Endodermal cell (in vitro differentiated cells): Measurements from ENCODE around the gene IL5. TPM values are rescaled to one million over a fixed set of nuclear protein-coding genes. Genes with fewer than 3 reads are reported as not detected.
A peak's percentile ranks its signal among the peaks of the same experiment; 100 is the strongest.

Source experiments
- DNase-seq: peaks from one replicate; pipeline ENCODE4 v3.0.0-alpha.2; 2017
- H3K27ac ChIP-seq: 2 replicates; pipeline ENCODE4 v1.5.1; 2013; ENCODE audit warnings: mild to moderate bottlenecking, low read depth, low read length, moderate library complexity
- H3K27me3 ChIP-seq: 2 replicates; pipeline ENCODE4 v1.6.1; 2013; ENCODE audit warnings: mild to moderate bottlenecking, low read length, moderate library complexity; ENCODE audit not compliant: insufficient read depth, control insufficient read depth, poor library complexity, severe bottlenecking
- H3K36me3 ChIP-seq: 2 replicates; pipeline ENCODE4 v1.7.0; 2013; ENCODE audit warnings: mild to moderate bottlenecking, low read length, moderate library complexity; ENCODE audit not compliant: control insufficient read depth, insufficient read depth
- H3K4me1 ChIP-seq: one replicate; pipeline ENCODE4 v1.7.0; 2013; ENCODE audit warnings: low read length; ENCODE audit not compliant: control insufficient read depth, insufficient read depth
- H3K4me3 ChIP-seq: 2 replicates; pipeline ENCODE4 v1.5.1; 2013; ENCODE audit warnings: mild to moderate bottlenecking, low read length, moderate library complexity
- H3K9ac ChIP-seq: 2 replicates; pipeline ENCODE4 v1.6.1; 2013; ENCODE audit warnings: mild to moderate bottlenecking, low read length, moderate library complexity; ENCODE audit not compliant: poor library complexity, severe bottlenecking; ENCODE audit errors: extremely low read depth
- H3K9me3 ChIP-seq: 2 replicates; pipeline ENCODE4 v1.6.1; 2013; ENCODE audit warnings: mild to moderate bottlenecking, low read length, moderate library complexity; ENCODE audit not compliant: control insufficient read depth
- H3K27ac Mint-ChIP-seq: 2 replicates; pipeline ENCODE4 v1.8.0; 2020; ENCODE audit warnings: mixed read lengths
- H3K27me3 Mint-ChIP-seq: 2 replicates; pipeline ENCODE4 v1.8.0; 2021; ENCODE audit warnings: mild to moderate bottlenecking, mixed read lengths; ENCODE audit not compliant: insufficient read depth
- H3K36me3 Mint-ChIP-seq: 2 replicates; pipeline ENCODE4 v1.8.0; 2020; ENCODE audit warnings: low read depth, mixed read lengths
- H3K4me1 Mint-ChIP-seq: 2 replicates; pipeline ENCODE4 v1.8.0; 2020; ENCODE audit warnings: mixed read lengths
- H3K4me3 Mint-ChIP-seq: 2 replicates; pipeline ENCODE4 v1.8.0; 2020; ENCODE audit warnings: mild to moderate bottlenecking, moderate library complexity, mixed read lengths
- H3K9me3 Mint-ChIP-seq: 2 replicates; pipeline ENCODE4 v1.8.0; 2020; ENCODE audit warnings: mild to moderate bottlenecking, mixed read lengths
- WGBS, 2 experiments: methylation state at CpG; one replicate each; pipeline versions ENCODE4 v1.1.5 to v1.1.7; 2013; ENCODE audit warnings: missing lambda C conversion rate in 2 of 2, mixed read lengths in 1 of 2; ENCODE audit not compliant: insufficient coverage in 1 of 2, insufficient read length in 1 of 2; 5-methylcytosine and 5-hydroxymethylcytosine counted together
- long read RNA-seq, 4 experiments: library from polyadenylated mRNA in 2 of 4; library from RNA in 1 of 4; library from capped mRNA in 1 of 4; stranded (forward) in 3 of 4; unstranded in 1 of 4; transcript quantifications; one replicate each; pipeline ENCODE4 v2.0.0, GENCODE V29; 2020 to 2021; ENCODE audit warnings: inconsistent platforms in 1 of 4
- polyA plus RNA-seq, 2 experiments: library from polyadenylated mRNA; stranded (reverse); fragments of 50-300 nt; gene quantifications; one replicate each; pipeline ENCODE4 v1.2.3, GENCODE V29; 2013
- total RNA-seq, 2 donors: library from RNA; stranded (reverse); fragmentation: NEBNext Ultra II Directional in 1 of 2; extraction: Animal tissue kit (Norgen Biotek cat#: 25700) in 1 of 2; gene quantifications; 2 replicates in 1 of 2; 3 replicates in 1 of 2; pipeline ENCODE4 v1.2.1, GENCODE V29; 2021
- TF ChIP-seq, protein P1 (sequence below): fragments of 200-600 bp; sonication (generic); conservative IDR thresholded peaks from 2 replicates; pipeline ENCODE4 v1.5.0; 2021; ENCODE audit warnings: antibody characterized with exemption, mild to moderate bottlenecking

IL5 gene
- total RNA-seq: not detected
- polyA plus RNA-seq (2013, experiment 1 of 2): not detected
- not detected for polyA plus RNA-seq (2013, experiment 2 of 2)
- long read RNA-seq, experiment 1: 0 reads
- long read RNA-seq, experiment 2: 0 reads
- long read RNA-seq, experiment 3: 0 reads
- long read RNA-seq, experiment 4: 0 reads

DNA sequence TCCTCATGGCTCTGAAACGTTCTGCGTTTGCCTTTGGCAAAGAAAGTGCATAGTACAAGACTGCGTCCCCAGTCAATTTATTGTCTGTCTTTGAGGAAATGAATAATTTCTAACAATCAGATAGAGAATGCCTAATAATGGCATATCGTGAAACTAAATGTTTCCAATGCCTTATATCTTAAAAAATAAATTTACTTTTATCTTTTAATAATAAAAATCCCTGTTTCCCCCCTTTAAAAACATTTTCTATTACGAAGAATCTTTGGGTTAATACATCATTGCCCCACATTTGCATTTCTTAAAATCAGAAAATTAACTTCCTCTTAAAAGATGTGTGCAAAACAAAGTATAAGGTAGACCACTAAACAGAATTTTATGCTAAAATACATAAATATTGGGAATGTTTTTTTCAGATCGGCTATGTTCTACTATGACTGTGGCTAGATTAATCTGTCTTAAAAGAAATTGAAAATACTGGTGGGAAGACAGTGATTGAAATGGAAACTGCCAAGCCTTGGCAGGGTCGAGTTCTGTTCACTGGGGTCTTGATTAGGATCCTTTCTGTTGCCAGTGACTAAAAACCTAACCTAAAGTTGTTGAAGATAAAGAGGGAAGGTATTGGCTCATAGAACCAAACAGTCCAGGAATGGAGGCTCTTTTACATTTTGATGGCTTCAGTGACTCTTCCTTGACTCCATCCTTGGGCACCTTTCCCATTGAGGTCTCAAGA is at the start of gene IL5:
Gene IL5, minus strand, starts transcription at position 51 of the 730 bp plus-strand sequence. Its CDS starts 44 bp downstream, at position 7.
- Histone ChIP-seq H3K27me3 (no peaks in the 10 kb centered on the region), H3K27ac (no peak within 1 kb of the TSS), H3K9me3 (no peaks in the 10 kb centered on the region), H3K9ac (no peak within 1 kb of the TSS), H3K36me3 (no peaks in the 10 kb centered on the region), H3K4me3 (no peak within 1 kb of the TSS), H3K4me1 (no peaks in the 10 kb centered on the region)
- H3K9me3 Mint-ChIP-seq: no peaks in the 10 kb centered on the region
- peaks cover 15% of the 10 kb centered on the region for H3K27me3 Mint-ChIP-seq
- H3K4me1 Mint-ChIP-seq: no peaks in the 10 kb centered on the region
- H3K27ac Mint-ChIP-seq: no peak within 1 kb of the TSS
- WGBS, 2 experiments: 85 to 90% methylated on average over 4 to 7 of the region's 7 CpGs
- H3K36me3 Mint-ChIP-seq: no peaks in the 10 kb centered on the region
- DNase-seq: no peak
- H3K4me3 Mint-ChIP-seq: no peak within 1 kb of the TSS
- TF ChIP-seq, protein P1, sequence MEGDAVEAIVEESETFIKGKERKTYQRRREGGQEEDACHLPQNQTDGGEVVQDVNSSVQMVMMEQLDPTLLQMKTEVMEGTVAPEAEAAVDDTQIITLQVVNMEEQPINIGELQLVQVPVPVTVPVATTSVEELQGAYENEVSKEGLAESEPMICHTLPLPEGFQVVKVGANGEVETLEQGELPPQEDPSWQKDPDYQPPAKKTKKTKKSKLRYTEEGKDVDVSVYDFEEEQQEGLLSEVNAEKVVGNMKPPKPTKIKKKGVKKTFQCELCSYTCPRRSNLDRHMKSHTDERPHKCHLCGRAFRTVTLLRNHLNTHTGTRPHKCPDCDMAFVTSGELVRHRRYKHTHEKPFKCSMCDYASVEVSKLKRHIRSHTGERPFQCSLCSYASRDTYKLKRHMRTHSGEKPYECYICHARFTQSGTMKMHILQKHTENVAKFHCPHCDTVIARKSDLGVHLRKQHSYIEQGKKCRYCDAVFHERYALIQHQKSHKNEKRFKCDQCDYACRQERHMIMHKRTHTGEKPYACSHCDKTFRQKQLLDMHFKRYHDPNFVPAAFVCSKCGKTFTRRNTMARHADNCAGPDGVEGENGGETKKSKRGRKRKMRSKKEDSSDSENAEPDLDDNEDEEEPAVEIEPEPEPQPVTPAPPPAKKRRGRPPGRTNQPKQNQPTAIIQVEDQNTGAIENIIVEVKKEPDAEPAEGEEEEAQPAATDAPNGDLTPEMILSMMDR: no peak

DNA sequence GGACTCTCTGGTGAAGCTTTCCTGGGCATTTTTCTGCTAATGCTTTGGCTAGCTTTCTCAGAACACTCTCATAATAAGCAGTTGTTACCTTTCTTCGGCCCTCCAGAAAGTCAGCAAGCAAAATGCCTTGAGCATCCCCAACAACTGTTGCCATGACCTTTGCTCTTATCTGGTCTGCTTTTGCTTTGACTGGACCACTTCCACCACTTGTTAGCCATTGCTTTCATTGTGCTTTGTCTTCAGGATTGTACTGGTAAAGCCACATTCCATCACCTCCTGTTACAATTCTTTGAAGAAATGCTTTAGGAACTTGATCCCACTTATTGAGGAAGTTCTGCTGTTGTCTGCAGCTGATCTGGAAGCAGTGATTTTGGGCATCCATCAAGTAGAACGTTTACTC is 49.2 kb upstream of the IL5 start:
- DNase-seq: no peak
- H3K4me1 Mint-ChIP-seq: no peaks in the 10 kb centered on the region
- H3K9me3 Mint-ChIP-seq: no peaks in the 10 kb centered on the region
- H3K4me1 ChIP-seq: no peaks in the 10 kb centered on the region
- peaks cover 57% of the 10 kb centered on the region for H3K36me3 Mint-ChIP-seq
- H3K9me3 ChIP-seq: no peaks in the 10 kb centered on the region
- no peak overlapping the region for H3K27ac ChIP-seq
- no peaks in the 10 kb centered on the region for H3K27me3 ChIP-seq
- WGBS, 2 experiments: 96 to 100% methylated on average over 1 to 2 of the region's 2 CpGs
- H3K4me3 Mint-ChIP-seq: no peak overlapping the region
- no peak overlapping the region for H3K4me3 ChIP-seq
- H3K36me3 ChIP-seq: peaks cover 66% of the 10 kb centered on the region
- H3K27ac Mint-ChIP-seq: no peak overlapping the region
- H3K27me3 Mint-ChIP-seq: no peaks in the 10 kb centered on the region
- H3K9ac ChIP-seq: no peak overlapping the region
- TF ChIP-seq, protein P1: no peak

DNA sequence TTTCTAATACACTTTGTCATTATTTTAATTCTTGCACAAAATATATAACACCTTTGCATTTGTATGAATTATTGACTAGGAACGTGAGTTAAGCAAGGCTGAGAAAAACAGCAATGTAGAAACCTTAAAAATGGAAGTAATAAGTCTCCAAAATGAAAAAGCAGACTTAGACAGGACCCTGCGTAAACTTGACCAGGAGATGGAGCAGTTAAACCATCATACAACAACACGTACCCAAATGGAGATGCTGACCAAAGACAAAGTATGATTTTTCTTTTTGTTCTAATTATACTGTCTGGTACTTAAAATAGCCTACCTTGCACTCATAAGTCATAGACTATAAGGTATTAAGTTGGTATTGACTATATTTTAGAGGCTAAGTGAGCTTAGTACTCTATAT is 47.8 kb upstream of the IL5 start:
- no peak overlapping the region for H3K4me3 ChIP-seq
- no peak overlapping the region for H3K4me3 Mint-ChIP-seq
- H3K9me3 Mint-ChIP-seq: no peaks in the 10 kb centered on the region
- H3K9me3 ChIP-seq: no peaks in the 10 kb centered on the region
- H3K9ac ChIP-seq: no peak overlapping the region
- no peaks in the 10 kb centered on the region for H3K27me3 Mint-ChIP-seq
- H3K36me3 Mint-ChIP-seq: peaks cover 51% of the 10 kb centered on the region
- no peak for DNase-seq
- no peaks in the 10 kb centered on the region for H3K4me1 ChIP-seq
- no peak overlapping the region for H3K27ac ChIP-seq
- H3K27ac Mint-ChIP-seq: no peak overlapping the region
- no peaks in the 10 kb centered on the region for H3K4me1 Mint-ChIP-seq
- TF ChIP-seq, protein P1: peak; percentile 39
- 86% methylated on average over 1 to 3 of the region's 3 CpGs for WGBS, 2 experiments
- no peaks in the 10 kb centered on the region for H3K27me3 ChIP-seq
- H3K36me3 ChIP-seq: peaks cover 59% of the 10 kb centered on the region
